KBM-7 (cell line): ENCODE data around the gene IFITM5.
A peak's percentile ranks its signal among the peaks of the same experiment; 100 is the strongest.
"Not testable (repeated sequence)": the region's sequence is repeated elsewhere in the genome, so short reads cannot be mapped to it uniquely, and the experiment has no call there.

Source experiments
- DNase-seq: peaks from one replicate; pipeline ENCODE4 v3.0.0-alpha.2; 2015
- in situ Hi-C: fragments of 300-500 bp; cut with MboI; formaldehyde crosslinking; loops from 2 replicates; pipeline ENCODE4 v1.14.3; 2020; ENCODE audit warnings: low sequenced_read_pairs, low pct_unique_long_range_greater_than_20kb, mixed read lengths

Gene IFITM5

GRCh38 chr11:278001-278951, 21.1 kb downstream of the IFITM5 start, which contains the start of gene NLRP6:
Gene NLRP6, plus strand, starts transcription at chr11:278407. Its CDS starts 163 bp downstream, at chr11:278570.
- in situ Hi-C loops: no loop called here
- no peak for DNase-seq

GRCh38 chr11:276219-276618, 23.1 kb downstream of the IFITM5 start:
- in situ Hi-C loops: no loop called here
- no peak for DNase-seq

- in situ Hi-C loops: no loop called here
- DNase-seq: no peak
Observed at GRCh38 chr11:272931-273198, 26.5 kb downstream of the IFITM5 start.

- no peak for DNase-seq
- in situ Hi-C loops: no loop called here
Observed at GRCh38 chr11:272195-272930, 27.0 kb downstream of the IFITM5 start.

GRCh38 chr11:271319-271715, 28.0 kb downstream of the IFITM5 start:
- in situ Hi-C loops: no loop called here
- no peak for DNase-seq

- no peak for DNase-seq
- in situ Hi-C loops: no loop called here
Observed at GRCh38 chr11:270451-271318, 28.6 kb downstream of the IFITM5 start.

- in situ Hi-C loops: no loop called here
- peak; percentile 93 for DNase-seq
Observed at GRCh38 chr11:269146-269890, 30.0 kb downstream of the IFITM5 start.

- in situ Hi-C loops: not testable (repeated sequence)
- peak; percentile 84 for DNase-seq
Observed at GRCh38 chr11:268716-269145, 30.6 kb downstream of the IFITM5 start.

- in situ Hi-C loops: no loop called here
- peak; percentile 69 for DNase-seq
Observed at GRCh38 chr11:267491-267994, 31.8 kb downstream of the IFITM5 start.

- in situ Hi-C loops: no loop called here
- peak; percentile 41 for DNase-seq
Observed at GRCh38 chr11:266676-267439, 32.5 kb downstream of the IFITM5 start.

GRCh38 chr11:261624-262023, 37.7 kb downstream of the IFITM5 start:
- in situ Hi-C loops: no loop called here
- no peak for DNase-seq

- DNase-seq: no peak
- in situ Hi-C loops: no loop called here
Observed at GRCh38 chr11:259413-259812, 39.9 kb downstream of the IFITM5 start.

- in situ Hi-C loops: no loop called here
Observed at GRCh38 chr11:257766-258493, 41.4 kb downstream of the IFITM5 start.

GRCh38 chr11:256952-257737, 42.2 kb downstream of the IFITM5 start:
- in situ Hi-C loops: no loop called here
- no peak for DNase-seq

More at GRCh38 chr11:257766-258493, 41.4 kb downstream of the IFITM5 start:
- no peak for DNase-seq

GRCh38 chr11:255816-256215, 43.5 kb downstream of the IFITM5 start:
- in situ Hi-C loops: no loop called here
- no peak for DNase-seq

- in situ Hi-C loops: no loop called here
- no peak for DNase-seq
Observed at GRCh38 chr11:255176-255575, 44.1 kb downstream of the IFITM5 start.

GRCh38 chr11:253886-254270, 45.4 kb downstream of the IFITM5 start:
- no peak for DNase-seq
- in situ Hi-C loops: no loop called here
